ENCODE data around the gene TMED6.

DNA sequence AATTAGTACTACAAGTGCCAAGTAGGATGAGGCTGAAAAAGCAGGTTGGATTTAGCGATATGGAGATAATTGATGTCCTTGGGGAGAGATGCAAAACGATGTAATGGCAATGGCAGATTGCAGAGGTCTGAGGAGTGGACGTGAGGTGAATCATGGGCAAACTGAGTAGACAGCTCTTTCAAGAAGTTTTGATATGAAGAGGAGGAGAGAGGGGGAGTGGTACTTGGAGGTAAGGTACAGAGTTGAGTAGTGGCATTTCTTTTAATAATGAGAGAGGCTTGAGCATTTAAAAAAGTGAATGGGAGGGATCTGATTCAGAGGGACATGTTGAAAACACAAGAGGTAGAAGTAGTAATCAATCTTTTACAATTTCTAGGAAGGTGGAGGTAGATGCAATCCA, 58.2 kb downstream of the TMED6 start:
- TF ChIP-seq CTCF (conservative IDR thresholded peaks at IDR 0.05; ENCODE audit: low read depth in 2 of 2) (no peak), CREB1 (CRISPR knock-in tag; IDR thresholded peaks at IDR 0.05; ENCODE audit: low read depth) (no peak), POLR2AphosphoS5 (IDR thresholded peaks at IDR 0.05; ENCODE audit: low read depth) (no peak), NANOG (IDR thresholded peaks at IDR 0.05; ENCODE audit: borderline replicate concordance) (no peak), EZH2 (IDR thresholded peaks at IDR 0.05; ENCODE audit: low read depth, unreplicated experiment) (no peak), REST (IDR thresholded peaks at IDR 0.05; ENCODE audit: unreplicated experiment) (no peak), ETS1 (IDR thresholded peaks at IDR 0.05) (no peak), EZH2phosphoT487 (IDR thresholded peaks at IDR 0.05; ENCODE audit: unreplicated experiment) (no peak), JUNB (IDR thresholded peaks at IDR 0.05; ENCODE audit: unreplicated experiment) (no peak), STAT1 (IDR thresholded peaks at IDR 0.05; ENCODE audit: unreplicated experiment) (no peak), ZNF331 (CRISPR knock-in tag; IDR thresholded peaks at IDR 0.05; ENCODE audit: low read depth) (no peak), ZNF114 (CRISPR knock-in tag; IDR thresholded peaks at IDR 0.05) (no peak)

Measured in GM23338 (cell line).